HG03039 (cell line): Measurements from ENCODE around the gene CYP2A6.
"Not testable (repeated sequence)": the region's sequence is repeated elsewhere in the genome, so short reads cannot be mapped to it uniquely, and the experiment has no call there.

Experiments used
- ATAC-seq: cut with Tn5 transposase; IDR thresholded peaks from one replicate; pipeline ENCODE4 v1.9.1; 2021; ENCODE audit warnings: mild to moderate bottlenecking, moderate library complexity; ENCODE audit not compliant: unreplicated experiment

CYP2A6 gene

GRCh38 chr19:40850277-40850676 lies at the start of gene CYP2A6:
CYP2A6 (minus strand) TSS chr19:40850447; CDS start chr19:40850426, 21 bp downstream.
- not testable (repeated sequence) for ATAC-seq

- ATAC-seq: not testable (repeated sequence)
Measured at GRCh38 chr19:40899964-40900363, 49.7 kb upstream of the CYP2A6 start.

- ATAC-seq: not testable (repeated sequence)
Measured at GRCh38 chr19:40896843-40897789, 46.9 kb upstream of the CYP2A6 start.

- no peak for ATAC-seq
Measured at GRCh38 chr19:40896418-40896796, 46.2 kb upstream of the CYP2A6 start.

- no peak for ATAC-seq
Measured at GRCh38 chr19:40893112-40893511, 42.9 kb upstream of the CYP2A6 start.

GRCh38 chr19:40889366-40889765 lies 39.1 kb upstream of the CYP2A6 start:
- ATAC-seq: no peak

- no peak for ATAC-seq
Measured at GRCh38 chr19:40888191-40888590, 37.9 kb upstream of the CYP2A6 start.

GRCh38 chr19:40884187-40884931 lies 34.1 kb upstream of the CYP2A6 start:
- ATAC-seq: not testable (repeated sequence)

GRCh38 chr19:40882062-40882461 lies 31.8 kb upstream of the CYP2A6 start, which contains the start of gene CYP2A7:
CYP2A7 (minus strand) TSS chr19:40882231; CDS start chr19:40882210, 21 bp downstream.
- not testable (repeated sequence) for ATAC-seq

- ATAC-seq: not testable (repeated sequence)
Measured at GRCh38 chr19:40879349-40879748, 29.1 kb upstream of the CYP2A6 start.

- ATAC-seq: not testable (repeated sequence)
Measured at GRCh38 chr19:40875526-40875951, 25.3 kb upstream of the CYP2A6 start.

GRCh38 chr19:40874874-40875273 lies 24.6 kb upstream of the CYP2A6 start:
- not testable (repeated sequence) for ATAC-seq

- ATAC-seq: not testable (repeated sequence)
Measured at GRCh38 chr19:40873873-40874272, 23.6 kb upstream of the CYP2A6 start.

- no peak for ATAC-seq
Measured at GRCh38 chr19:40872209-40872608, 22.0 kb upstream of the CYP2A6 start.

GRCh38 chr19:40867701-40868100 lies 17.5 kb upstream of the CYP2A6 start:
- ATAC-seq: no peak

- ATAC-seq: not testable (repeated sequence)
Measured at GRCh38 chr19:40864739-40865496, 14.7 kb upstream of the CYP2A6 start.

- ATAC-seq: no peak
Measured at GRCh38 chr19:40862785-40863184, 12.5 kb upstream of the CYP2A6 start.

GRCh38 chr19:40862333-40862732 lies 12.1 kb upstream of the CYP2A6 start:
- ATAC-seq: no peak

- no peak for ATAC-seq
Measured at GRCh38 chr19:40858109-40858508, 7.9 kb upstream of the CYP2A6 start.

- not testable (repeated sequence) for ATAC-seq
Measured at GRCh38 chr19:40852467-40853152, 2.4 kb upstream of the CYP2A6 start.
